ENCODE data around the gene TBC1D22B. TPM values are rescaled to one million over a fixed set of nuclear protein-coding genes. Genes with fewer than 3 reads are reported as not detected.
"Not testable (repeated sequence)": the region's sequence is repeated elsewhere in the genome, so short reads cannot be mapped to it uniquely, and the experiment has no call there.

The TBC1D22B gene
- total and polyA plus RNA-seq, 2 of the 13 experiments (the other 11 are each of a cell fraction or from before 2014, with no cell fraction given): 9.7 to 12.9 TPM

DNA sequence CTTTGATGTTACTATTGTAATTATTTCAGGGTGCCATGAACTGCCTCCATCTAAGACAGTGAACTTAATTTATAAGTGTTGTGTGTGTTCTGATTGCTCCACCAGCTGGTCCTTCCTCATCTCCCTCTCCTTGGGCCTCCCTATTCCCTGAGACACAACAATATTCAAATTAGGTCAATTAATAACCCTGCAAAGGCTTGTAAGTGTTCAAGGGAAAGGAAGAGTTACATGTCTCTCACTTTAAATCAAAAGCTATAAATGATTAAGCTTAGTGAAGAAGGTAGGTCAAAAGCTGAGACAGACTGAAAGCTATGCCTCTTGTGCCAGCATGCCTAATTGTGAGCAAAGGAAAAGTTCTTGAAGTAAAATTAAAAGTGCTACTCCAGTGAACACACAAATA is 35.9 kb downstream of the TBC1D22B start:
- intact Hi-C loops (cut with micrococcal nuclease; ENCODE audit: unreplicated experiment): no loop called here
- ATAC-seq (no peak), DNase-seq (ENCODE audit: low spot score) (no peak), FAIRE-seq (no peak)
- Histone ChIP-seq H3K79me2 (ENCODE audit: insufficient read depth, low read length) (no peaks in the 10 kb centered on the region), H3K4me1 (ENCODE audit: insufficient read depth, low read length) (no peaks in the 10 kb centered on the region), H3K27ac (ENCODE audit: extremely low read length, insufficient read depth, low read length) (no peak overlapping the region), H2AFZ (ENCODE audit: low read length) (no peak overlapping the region), H3K4me2 (ENCODE audit: low read depth, low read length) (no peak overlapping the region), H3K9me3 (ENCODE audit: low read length) (no peaks in the 10 kb centered on the region), H3K27me3 (ENCODE audit: control insufficient read depth in 1 of 2, insufficient read depth in 2 of 2, low read length in 2 of 2) (no peaks in the 10 kb centered on the region), H3K36me3 (replicated peaks in 1 of 2; ENCODE audit: control insufficient read depth in 1 of 2, insufficient read depth in 2 of 2, low read length in 2 of 2) (peaks cover 22 to 52% of the 10 kb centered on the region in 2 experiments), H3K4me3 (replicated peaks in 1 of 3; ENCODE audit: insufficient read depth in 1 of 3, low read depth in 2 of 3, low read length in 3 of 3) (no peak overlapping the region), H3K9ac (ENCODE audit: insufficient read depth, low read depth, low read length) (no peak overlapping the region), H4K20me1 (ENCODE audit: insufficient read depth, low read length) (no peaks in the 10 kb centered on the region)
- CTCF ChIA-PET (ENCODE audit: low intra/inter-chr PET ratio, low total read pairs): no interaction called here
- no peak for TF ChIP-seq TRAFD1 (CRISPR knock-in tag; IDR thresholded peaks at IDR 0.05; ENCODE audit: borderline replicate concordance)
- no TSS peak for BruUV-seq (replicated peaks)
- in situ Hi-C loops (cut with HindIII; ENCODE audit: extremely low pct_ligation_motif_present, low pct_unique_long_range_greater_than_20kb): no loop called here
- POLR2A ChIA-PET: no interaction called here

- BruUV-seq (replicated peaks); ATAC-seq; H3K79me2 ChIP-seq (ENCODE audit: insufficient read depth, low read length); H4K20me1 ChIP-seq (ENCODE audit: insufficient read depth, low read length); intact Hi-C loops (cut with micrococcal nuclease; ENCODE audit: unreplicated experiment); DNase-seq (ENCODE audit: low spot score); H3K27me3 ChIP-seq (ENCODE audit: control insufficient read depth in 1 of 2, insufficient read depth in 2 of 2, low read length in 2 of 2); in situ Hi-C loops (cut with HindIII; ENCODE audit: extremely low pct_ligation_motif_present, low pct_unique_long_range_greater_than_20kb); H3K9me3 ChIP-seq (ENCODE audit: low read length); FAIRE-seq; H3K4me3 ChIP-seq (replicated peaks in 1 of 3; ENCODE audit: insufficient read depth in 1 of 3, low read depth in 2 of 3, low read length in 3 of 3); CTCF ChIA-PET (ENCODE audit: low intra/inter-chr PET ratio, low total read pairs); H3K4me1 ChIP-seq (ENCODE audit: insufficient read depth, low read length); H3K9ac ChIP-seq (ENCODE audit: insufficient read depth, low read depth, low read length); H3K27ac ChIP-seq (ENCODE audit: extremely low read length, insufficient read depth, low read length); H2AFZ ChIP-seq (ENCODE audit: low read length); H3K4me2 ChIP-seq (ENCODE audit: low read depth, low read length); POLR2A ChIA-PET: not testable (repeated sequence)
- H3K36me3 ChIP-seq (replicated peaks in 1 of 2; ENCODE audit: control insufficient read depth in 1 of 2, insufficient read depth in 2 of 2, low read length in 2 of 2): peaks cover 10 to 42% of the 10 kb centered on the region in 2 experiments; a peak in 4 of 5 replicates
Measured at GRCh38 chr6:37297637-37298036, 40.1 kb downstream of the TBC1D22B start.

All from HepG2 (cell line).